HUDEP-2 (cell line): ENCODE data around the gene APLP2.

Source experiments
- DNase-seq, 76 experiments: peaks; one replicate each; lab custom pipeline; 2025; ENCODE audit not compliant: unreplicated experiment in 76 of 76; lab: John Stamatoyannopoulos, UW

The APLP2 gene

GRCh38 chr11:130112071-130112830 is 42.6 kb downstream of the APLP2 start:
- no peak for DNase-seq

GRCh38 chr11:130114281-130114680 is 44.6 kb downstream of the APLP2 start:
- no peak for DNase-seq

GRCh38 chr11:130114726-130115125 is 45.0 kb downstream of the APLP2 start:
- no peak for DNase-seq

GRCh38 chr11:130115218-130115617 is 45.5 kb downstream of the APLP2 start:
- peak in 2 of 76 experiments; percentile 7 to 25 for DNase-seq

- no peak for DNase-seq
These were observed 48.5 kb downstream of the APLP2 start for GRCh38 chr11:130118165-130118564.

GRCh38 chr11:130118636-130119387 is 49.1 kb downstream of the APLP2 start:
- DNase-seq = no peak

- no peak for DNase-seq
These were observed 50.4 kb downstream of the APLP2 start for GRCh38 chr11:130120045-130120444.

- no peak for DNase-seq
These were observed 51.8 kb downstream of the APLP2 start for GRCh38 chr11:130121445-130121978.

- no peak for DNase-seq
These were observed 52.5 kb downstream of the APLP2 start for GRCh38 chr11:130122141-130122575.

- no peak for DNase-seq
These were observed 53.8 kb downstream of the APLP2 start for GRCh38 chr11:130123414-130124040.

- DNase-seq = peak in 9 of 76 experiments; percentile 5 to 47 (median 20)
These were observed 54.4 kb downstream of the APLP2 start for GRCh38 chr11:130124096-130124495.

- DNase-seq = no peak
These were observed 55.9 kb downstream of the APLP2 start for GRCh38 chr11:130125638-130126037.

- DNase-seq = no peak
These were observed 56.8 kb downstream of the APLP2 start for GRCh38 chr11:130126516-130126915.

GRCh38 chr11:130127509-130127908 is 57.8 kb downstream of the APLP2 start:
- DNase-seq = no peak

- DNase-seq = no peak
These were observed 58.9 kb downstream of the APLP2 start for GRCh38 chr11:130128626-130129025.

- DNase-seq = no peak
These were observed 60.2 kb downstream of the APLP2 start for GRCh38 chr11:130129922-130130321.

GRCh38 chr11:130131961-130132850 is 62.5 kb downstream of the APLP2 start:
- peak in 60 of 76 experiments; percentile 3 to 75 (median 40) for DNase-seq

- no peak for DNase-seq
These were observed 64.0 kb downstream of the APLP2 start for GRCh38 chr11:130133716-130134115.

- no peak for DNase-seq
These were observed 66.4 kb downstream of the APLP2 start for GRCh38 chr11:130136107-130136506.

GRCh38 chr11:130137999-130138398 is 68.3 kb downstream of the APLP2 start:
- DNase-seq = no peak
